Liver (tissue), 2 donors: ENCODE results near the gene SEZ6.

Experiments
- TF ChIP-seq, protein P1 (sequence below): IDR thresholded peaks from 2 replicates; pipeline ENCODE4 v1.6.1; 2016; ENCODE audit warnings: antibody characterized with exemption
- TF ChIP-seq, protein P2 (sequence below): fragments of 150-350 bp; IDR thresholded peaks from 2 replicates; pipeline ENCODE4 v1.5.1; 2017; ENCODE audit warnings: improper control_type of control experiment, low read depth, low read length; ENCODE audit not compliant: missing input control
- donor health status: healthy.

DNA sequence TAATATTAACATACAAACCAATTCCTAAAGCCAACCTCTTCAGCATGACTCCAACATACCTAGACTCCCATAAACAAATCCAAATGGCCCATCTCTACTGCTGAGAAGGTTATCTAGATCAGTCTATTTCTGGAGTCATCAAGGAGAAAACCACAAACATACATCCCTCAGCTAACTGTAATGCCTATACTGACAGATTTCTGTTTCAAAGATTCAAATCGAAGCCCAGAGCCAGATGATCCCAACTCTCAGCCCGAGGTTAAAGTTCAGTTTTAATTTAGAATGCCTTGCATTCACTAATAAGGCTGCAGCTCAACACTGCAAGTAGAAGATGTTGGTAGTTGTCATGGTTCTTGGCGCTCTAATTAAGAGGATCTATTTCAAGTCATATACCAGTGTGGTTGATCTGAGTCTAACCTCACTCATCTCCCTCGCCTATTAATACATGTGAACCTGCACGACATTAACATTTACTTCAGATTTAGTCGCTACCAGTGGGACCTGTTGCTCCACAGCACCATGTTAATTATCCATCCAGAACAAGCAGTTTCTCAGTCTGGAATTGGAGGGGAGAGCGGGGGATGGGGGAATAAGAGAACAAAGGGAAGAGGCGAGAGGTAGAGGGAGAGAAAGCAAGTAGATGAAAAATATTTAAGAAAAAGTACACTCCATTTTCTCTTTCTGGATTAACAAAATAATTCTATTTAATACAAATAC, 69.9 kb downstream of the SEZ6 start:
- TF ChIP-seq, protein P1, sequence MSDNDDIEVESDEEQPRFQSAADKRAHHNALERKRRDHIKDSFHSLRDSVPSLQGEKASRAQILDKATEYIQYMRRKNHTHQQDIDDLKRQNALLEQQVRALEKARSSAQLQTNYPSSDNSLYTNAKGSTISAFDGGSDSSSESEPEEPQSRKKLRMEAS = no peak
- TF ChIP-seq, protein P2, sequence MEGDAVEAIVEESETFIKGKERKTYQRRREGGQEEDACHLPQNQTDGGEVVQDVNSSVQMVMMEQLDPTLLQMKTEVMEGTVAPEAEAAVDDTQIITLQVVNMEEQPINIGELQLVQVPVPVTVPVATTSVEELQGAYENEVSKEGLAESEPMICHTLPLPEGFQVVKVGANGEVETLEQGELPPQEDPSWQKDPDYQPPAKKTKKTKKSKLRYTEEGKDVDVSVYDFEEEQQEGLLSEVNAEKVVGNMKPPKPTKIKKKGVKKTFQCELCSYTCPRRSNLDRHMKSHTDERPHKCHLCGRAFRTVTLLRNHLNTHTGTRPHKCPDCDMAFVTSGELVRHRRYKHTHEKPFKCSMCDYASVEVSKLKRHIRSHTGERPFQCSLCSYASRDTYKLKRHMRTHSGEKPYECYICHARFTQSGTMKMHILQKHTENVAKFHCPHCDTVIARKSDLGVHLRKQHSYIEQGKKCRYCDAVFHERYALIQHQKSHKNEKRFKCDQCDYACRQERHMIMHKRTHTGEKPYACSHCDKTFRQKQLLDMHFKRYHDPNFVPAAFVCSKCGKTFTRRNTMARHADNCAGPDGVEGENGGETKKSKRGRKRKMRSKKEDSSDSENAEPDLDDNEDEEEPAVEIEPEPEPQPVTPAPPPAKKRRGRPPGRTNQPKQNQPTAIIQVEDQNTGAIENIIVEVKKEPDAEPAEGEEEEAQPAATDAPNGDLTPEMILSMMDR = no peak
